GM21381 (cell line): ENCODE data around the gene MAD1L1.
"Not testable (repeated sequence)": the region's sequence is repeated elsewhere in the genome, so short reads cannot be mapped to it uniquely, and the experiment has no call there.

Experiments used
- ATAC-seq: cut with Tn5 transposase; IDR thresholded peaks from one replicate; pipeline ENCODE4 v1.9.1; 2021; ENCODE audit warnings: mild to moderate bottlenecking, moderate library complexity; ENCODE audit not compliant: unreplicated experiment

MAD1L1 gene

DNA sequence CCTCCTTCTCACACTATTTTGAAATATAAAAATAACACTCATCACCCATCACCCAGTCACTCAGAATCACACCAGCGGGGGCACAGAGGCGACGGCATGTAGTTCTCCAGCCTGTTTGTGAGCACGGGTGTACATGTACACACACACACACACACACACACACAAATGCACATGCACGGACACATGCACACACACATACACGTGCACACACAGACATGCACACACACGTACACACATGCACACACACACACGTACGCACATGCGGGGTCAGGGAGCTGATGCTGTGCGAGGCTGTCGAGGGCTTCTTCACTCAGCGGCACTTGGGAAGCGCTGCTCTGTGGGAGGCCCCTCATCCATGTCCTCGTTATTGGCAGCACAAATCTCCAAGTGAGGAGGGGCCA lies 383.8 kb downstream of the MAD1L1 start:
- no peak for ATAC-seq

DNA sequence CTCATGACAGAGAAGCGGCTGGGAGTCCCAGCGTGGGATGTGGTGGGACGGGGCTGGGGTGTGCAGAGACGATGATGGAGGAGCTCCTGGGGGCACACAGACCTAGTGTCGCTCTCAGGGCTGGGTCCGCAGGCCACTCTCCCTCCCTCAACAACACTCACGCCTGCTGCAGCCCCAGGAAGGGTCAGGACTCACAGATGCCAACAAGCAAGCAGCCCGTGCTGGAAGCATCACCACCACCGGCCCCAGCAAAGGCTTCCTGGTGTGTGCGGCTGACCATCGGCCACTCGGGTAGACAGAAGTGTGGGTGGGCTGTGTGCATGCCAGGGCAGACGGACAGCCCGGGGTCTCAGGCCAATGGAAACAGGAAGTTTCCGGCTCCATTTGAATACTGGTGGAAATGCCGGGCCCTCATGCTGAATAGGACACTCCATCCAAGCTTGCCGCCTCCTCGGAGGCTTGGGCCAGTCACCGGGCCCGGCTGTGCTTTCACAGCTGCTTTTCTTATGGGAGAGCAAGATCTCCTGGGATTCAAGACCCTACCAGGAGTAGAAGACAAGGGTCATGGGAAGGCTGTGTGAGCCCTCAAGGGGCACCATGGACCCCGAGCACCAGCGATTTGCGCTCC lies 384.6 kb downstream of the MAD1L1 start:
- no peak for ATAC-seq

DNA sequence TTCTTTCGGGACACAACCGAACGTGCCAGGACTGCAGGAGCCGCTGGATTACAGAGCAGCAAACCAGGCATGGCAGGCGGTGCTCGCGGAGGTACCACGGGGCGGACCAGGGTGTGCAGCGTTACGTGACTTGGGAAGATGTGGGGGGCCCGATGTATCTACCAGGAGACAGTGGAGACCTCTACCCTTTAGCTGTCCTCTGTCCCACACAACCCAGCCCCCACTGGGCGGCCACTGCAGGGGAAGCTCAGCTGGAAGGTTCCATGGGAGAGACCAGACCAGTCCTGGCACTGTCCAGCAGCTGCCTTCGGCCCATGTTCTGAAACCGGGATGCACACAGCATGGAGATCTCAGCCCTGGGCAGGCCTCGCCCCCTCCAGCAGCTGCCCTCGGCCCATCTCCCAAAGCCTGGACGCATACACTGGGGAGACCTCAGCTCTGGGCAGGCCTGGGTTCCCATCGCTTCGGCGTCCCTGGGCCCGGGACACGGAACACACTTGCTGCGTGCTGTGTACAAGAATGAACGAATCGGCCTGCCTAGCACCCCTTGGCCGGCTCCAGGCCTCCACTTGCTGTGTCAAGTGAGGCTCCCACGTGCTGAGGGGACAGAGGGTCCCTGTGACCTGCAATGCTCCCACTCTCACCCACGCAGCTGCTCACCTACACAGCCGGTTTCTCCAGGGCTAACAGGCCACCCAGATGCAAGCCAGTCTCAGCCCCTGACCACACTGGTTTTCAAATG lies 385.3 kb downstream of the MAD1L1 start:
- no peak for ATAC-seq

- ATAC-seq = no peak
Measured at GRCh38 chr7:1846331-1847065, 386.2 kb downstream of the MAD1L1 start.

DNA sequence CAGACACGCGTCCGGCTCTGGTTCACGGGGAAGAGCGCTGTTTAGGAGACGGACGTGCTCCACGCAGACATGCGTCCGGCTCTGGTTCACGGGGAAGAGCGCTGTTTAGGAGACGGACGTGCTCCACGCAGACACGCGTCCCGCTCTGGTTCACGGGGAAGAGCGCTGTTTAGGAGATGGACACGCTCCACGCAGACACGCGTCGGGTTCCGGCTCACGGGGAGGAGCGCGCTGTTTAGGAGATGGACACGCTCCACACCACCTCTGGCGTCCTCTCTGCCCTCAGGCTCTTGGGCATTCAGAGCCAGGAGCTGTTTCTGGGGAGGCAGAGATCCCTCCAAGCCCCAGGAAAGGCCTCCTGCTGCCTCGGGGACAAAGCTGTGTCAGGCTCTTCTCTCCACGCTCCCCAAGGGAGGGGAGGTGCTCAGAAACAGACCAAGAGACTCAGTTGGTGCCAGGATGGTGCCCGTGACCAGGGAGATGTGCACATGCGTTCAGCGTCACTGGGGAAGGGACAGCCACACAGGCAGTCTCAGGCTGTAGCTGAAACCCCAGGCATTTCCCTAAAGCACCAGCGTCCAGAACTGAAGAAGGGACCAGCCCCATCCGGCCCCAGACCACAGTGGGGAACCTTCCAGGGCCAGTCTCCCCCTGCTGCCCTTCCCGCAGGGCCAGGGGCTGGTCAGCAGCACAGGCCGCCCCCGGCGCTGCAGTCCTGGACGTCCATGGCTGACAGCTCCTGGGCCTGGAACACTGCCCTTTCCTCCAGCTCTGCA lies 387.0 kb downstream of the MAD1L1 start:
- no peak for ATAC-seq

- ATAC-seq = no peak
Measured at GRCh38 chr7:1844951-1845390, 387.8 kb downstream of the MAD1L1 start.

GRCh38 chr7:1844336-1844950 lies 388.3 kb downstream of the MAD1L1 start:
- no peak for ATAC-seq

DNA sequence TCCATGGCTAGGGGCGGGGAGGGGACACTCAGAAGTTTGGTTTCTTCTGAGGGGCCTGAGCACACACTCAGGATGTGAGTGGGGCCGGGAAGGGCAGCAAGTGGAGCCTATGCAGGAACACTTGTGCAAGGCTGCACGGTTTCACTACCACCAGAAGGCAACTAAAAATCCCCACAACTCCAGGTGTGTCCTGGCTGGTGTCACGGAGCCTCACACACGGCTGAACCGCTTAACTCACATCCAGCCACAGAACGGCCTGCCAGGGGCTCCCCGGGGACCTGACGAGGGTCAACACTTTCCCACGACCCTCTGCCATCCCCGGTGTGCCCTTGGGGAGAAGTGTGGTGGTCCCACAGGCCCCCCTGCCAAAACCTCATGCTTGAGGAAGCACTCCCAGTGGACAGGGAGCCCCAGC lies 388.8 kb downstream of the MAD1L1 start:
- ATAC-seq = no peak

GRCh38 chr7:1843271-1843861 lies 389.4 kb downstream of the MAD1L1 start:
- ATAC-seq = no peak

DNA sequence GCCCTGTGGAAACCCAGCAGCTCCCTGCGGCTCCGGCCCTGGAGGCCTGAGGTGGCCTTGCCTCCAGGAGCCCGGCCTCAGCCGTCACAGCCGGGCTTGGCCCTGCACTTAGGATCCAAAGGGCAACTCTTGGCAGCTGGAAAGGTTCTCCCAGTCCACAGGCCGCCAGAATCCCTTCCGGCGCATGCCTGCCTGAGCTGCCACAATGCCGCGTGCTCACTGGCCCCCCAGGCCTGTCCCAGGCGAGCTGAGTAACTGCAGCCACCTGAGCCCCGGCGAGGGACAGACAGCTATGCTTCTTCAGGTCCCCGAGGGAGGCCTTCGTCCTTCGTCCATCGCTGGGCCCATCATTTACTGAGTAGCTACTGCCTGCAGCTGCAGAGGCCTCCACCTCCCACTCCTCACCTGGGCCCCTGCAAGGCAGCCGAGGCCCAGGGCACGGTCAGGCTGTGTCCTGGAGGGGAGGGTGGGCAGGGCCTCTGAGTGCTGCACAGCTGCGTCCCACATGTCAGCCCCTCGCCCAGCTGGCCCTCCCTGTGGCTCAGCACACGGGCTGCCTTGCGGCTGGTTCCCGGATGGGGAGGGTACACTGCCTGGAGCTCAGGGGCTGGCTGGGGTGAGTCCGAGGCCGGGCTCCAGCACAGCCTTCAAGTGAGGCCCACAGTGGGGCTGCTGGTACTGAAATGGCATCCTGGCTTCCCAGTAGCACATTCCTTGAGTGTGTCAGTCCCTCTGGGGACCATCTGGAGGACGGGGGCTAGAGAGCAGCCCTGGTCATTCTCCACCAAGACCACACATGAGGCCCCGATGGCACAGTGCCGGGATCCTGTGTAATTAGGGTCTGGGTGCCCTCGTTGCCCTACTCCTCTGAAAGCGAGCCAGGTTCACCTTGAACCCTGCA lies 390.2 kb downstream of the MAD1L1 start:
- ATAC-seq = no peak

- ATAC-seq = not testable (repeated sequence)
Measured at GRCh38 chr7:1841286-1842021, 391.3 kb downstream of the MAD1L1 start.

DNA sequence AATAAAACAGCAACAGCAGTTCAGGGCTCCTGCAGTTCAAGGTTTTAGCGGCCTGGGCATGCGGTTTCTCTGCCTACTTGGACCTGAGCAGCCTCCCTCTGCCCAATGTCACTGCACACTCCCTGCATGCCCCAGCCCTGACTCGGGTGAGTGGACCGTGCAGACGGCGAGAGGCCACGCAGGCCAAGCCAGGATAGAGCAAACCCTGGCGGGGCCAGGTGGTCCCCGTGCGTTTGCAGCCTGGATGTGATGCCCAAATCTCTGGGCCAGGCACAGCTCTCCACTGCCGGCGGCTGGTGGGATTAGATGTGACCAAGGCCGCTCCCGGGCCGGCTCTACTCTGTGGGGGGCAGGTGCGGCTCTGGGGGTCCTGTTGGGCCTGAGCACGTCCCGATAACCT lies 392.0 kb downstream of the MAD1L1 start:
- not testable (repeated sequence) for ATAC-seq

- ATAC-seq = no peak
Measured at GRCh38 chr7:1839701-1840100, 393.0 kb downstream of the MAD1L1 start.

- not testable (repeated sequence) for ATAC-seq
Measured at GRCh38 chr7:1838911-1839531, 393.7 kb downstream of the MAD1L1 start.

DNA sequence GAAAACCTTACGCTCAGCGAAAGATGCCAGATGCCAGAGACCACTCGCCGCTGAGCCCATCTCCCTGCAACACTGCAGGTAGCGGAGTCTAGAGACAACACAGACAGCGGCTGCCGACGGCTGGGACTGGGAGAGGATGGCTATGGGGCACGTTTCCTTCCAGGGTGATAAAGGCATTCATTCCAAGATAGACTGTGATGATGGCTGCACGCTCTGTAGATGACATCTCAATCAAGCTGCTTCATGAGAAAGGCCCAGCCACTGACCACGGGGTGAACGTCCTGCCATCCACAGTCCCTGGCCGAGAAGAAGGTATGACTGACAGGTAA lies 394.2 kb downstream of the MAD1L1 start:
- ATAC-seq = not testable (repeated sequence)

- not testable (repeated sequence) for ATAC-seq
Measured at GRCh38 chr7:1837696-1838543, 394.8 kb downstream of the MAD1L1 start.

GRCh38 chr7:1831933-1832535 lies 400.7 kb downstream of the MAD1L1 start:
- not testable (repeated sequence) for ATAC-seq
